ENCODE measurements around the gene PHF13. TPM values are rescaled to one million over a fixed set of nuclear protein-coding genes. Genes with fewer than 3 reads are reported as not detected.

Gene PHF13
- total RNA-seq, 6 experiments from 2014 or later, result 18.0 to 19.9 (median 19.0) TPM

DNA sequence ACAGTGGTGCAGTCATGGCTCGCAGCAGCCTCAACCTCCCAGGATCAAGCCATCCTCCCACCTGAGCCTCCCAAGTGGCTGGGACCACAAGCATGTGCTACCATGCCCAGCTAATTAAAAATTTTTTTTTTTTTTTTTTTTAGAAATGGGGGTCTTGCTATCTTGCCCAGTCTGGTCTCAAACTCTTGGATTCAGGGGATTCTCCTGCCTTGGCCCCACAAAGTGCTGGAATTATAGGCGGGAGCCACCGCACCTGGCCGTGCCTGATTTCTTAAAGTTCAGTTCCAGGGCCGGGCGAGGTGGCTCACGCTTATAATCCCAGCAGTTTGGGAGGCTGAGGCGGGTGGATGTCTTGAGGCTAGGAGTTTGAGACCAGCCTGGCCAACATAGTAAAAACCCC, 17.5 kb downstream of the PHF13 start:
- H3K4me1 Mint-ChIP-seq (ENCODE audit: low read depth), result peaks cover 16% of the 10 kb centered on the region
- peaks cover 19% of the 10 kb centered on the region for H3K36me3 Mint-ChIP-seq (ENCODE audit: low read depth)
- DNase-seq, result no peak
- H3K9me3 Mint-ChIP-seq, result no peaks in the 10 kb centered on the region
- no peak overlapping the region for H3K4me3 Mint-ChIP-seq
- no peak overlapping the region for H3K27ac Mint-ChIP-seq
- TF ChIP-seq, protein P1, sequence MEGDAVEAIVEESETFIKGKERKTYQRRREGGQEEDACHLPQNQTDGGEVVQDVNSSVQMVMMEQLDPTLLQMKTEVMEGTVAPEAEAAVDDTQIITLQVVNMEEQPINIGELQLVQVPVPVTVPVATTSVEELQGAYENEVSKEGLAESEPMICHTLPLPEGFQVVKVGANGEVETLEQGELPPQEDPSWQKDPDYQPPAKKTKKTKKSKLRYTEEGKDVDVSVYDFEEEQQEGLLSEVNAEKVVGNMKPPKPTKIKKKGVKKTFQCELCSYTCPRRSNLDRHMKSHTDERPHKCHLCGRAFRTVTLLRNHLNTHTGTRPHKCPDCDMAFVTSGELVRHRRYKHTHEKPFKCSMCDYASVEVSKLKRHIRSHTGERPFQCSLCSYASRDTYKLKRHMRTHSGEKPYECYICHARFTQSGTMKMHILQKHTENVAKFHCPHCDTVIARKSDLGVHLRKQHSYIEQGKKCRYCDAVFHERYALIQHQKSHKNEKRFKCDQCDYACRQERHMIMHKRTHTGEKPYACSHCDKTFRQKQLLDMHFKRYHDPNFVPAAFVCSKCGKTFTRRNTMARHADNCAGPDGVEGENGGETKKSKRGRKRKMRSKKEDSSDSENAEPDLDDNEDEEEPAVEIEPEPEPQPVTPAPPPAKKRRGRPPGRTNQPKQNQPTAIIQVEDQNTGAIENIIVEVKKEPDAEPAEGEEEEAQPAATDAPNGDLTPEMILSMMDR (IDR thresholded peaks at IDR 0.05), result no peak
- H3K27me3 Mint-ChIP-seq (ENCODE audit: insufficient read depth), result peaks cover 1% of the 10 kb centered on the region

DNA sequence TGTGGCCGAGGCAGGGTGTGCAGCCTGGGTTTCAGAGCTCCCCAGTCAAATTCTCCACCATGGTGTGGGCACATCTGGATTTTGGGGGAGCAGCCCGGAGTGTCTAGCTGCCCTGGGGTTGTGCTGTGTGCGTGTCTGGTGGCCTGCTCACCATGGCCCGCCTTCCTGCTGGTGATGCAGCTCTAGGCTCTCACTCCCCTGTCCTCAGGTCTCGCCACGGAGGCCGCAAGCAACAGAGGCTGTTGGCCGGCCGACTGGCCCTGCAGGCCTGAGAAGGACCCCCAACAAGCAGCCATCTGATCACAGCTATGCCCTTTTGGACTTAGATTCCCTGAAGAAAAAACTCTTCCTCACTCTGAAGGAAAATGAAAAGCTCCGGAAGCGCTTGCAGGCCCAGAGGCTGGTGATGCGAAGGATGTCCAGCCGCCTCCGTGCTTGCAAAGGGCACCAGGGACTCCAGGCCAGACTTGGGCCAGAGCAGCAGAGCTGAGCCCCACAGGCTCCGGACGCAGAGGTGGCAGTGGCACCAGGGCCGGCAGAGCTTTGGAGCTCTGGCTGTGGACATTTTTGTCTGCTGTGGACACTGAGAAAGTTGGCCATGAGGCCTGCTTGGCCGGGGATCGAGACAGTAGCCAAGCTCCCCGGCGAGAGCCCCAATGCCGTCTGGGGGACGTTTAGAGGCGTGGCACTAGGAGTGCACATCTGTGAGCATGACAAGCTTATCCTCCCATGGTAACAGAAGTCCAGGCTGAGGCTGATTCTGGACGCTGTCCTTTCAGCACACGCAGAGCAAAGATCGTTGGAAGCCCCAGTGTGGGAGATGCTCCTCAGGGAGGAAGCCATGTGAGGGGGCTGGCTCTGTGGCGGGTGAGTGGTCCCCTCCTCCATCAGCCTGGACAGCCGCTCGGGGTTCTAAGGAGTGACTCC, 19.3 kb downstream of the PHF13 start:
- TF ChIP-seq, protein P1 (IDR thresholded peaks at IDR 0.05), result no peak
- no peak overlapping the region; the same call in 1 of the 2 replicates for H3K27ac Mint-ChIP-seq

DNA sequence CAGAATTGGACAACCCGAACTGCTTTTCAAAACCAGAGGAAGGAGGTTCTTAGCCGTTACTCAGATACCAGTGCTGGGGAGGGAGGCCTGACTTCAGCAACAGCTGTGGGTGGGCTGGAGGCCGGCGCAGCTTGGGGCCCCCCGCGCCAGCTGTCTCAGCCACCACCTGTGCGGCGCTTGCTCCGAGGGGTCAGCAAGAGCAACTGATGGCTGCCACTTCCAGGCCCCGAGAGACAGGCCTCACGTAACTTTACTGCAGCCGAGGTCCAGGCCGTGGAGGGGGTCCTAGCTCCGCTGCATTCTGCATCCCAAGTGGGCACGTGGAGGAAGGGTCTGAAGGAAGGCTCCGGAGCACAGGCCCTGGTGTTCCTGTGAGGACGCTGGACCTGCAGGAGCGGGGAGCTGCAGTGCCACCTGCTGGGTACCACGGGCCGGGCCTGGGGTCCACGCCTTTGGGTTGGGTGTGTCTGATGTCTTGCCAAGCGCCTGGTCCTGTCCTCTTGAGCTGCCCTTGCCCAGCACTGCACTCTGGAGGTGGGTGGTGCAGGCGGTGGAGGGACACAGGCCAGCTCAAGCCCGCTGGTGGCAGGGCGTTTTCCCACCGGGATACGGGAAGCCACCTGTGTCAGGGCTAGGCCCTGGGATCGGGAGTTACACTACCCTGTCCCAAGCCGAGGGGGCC, 21.0 kb downstream of the PHF13 start:
- peaks cover 2% of the 10 kb centered on the region; the same call in 1 of the 2 replicates for H3K36me3 Mint-ChIP-seq (ENCODE audit: low read depth)
- no peak for DNase-seq
- TF ChIP-seq, protein P1 (IDR thresholded peaks at IDR 0.05), result peak; percentile 66
- H3K9me3 Mint-ChIP-seq, result no peaks in the 10 kb centered on the region
- H3K4me3 Mint-ChIP-seq, result no peak overlapping the region
- H3K27ac Mint-ChIP-seq, result no peak overlapping the region
- no peaks in the 10 kb centered on the region; the same call in none of the 2 replicates for H3K27me3 Mint-ChIP-seq (ENCODE audit: insufficient read depth)
- H3K4me1 Mint-ChIP-seq (ENCODE audit: low read depth), result peaks cover 16% of the 10 kb centered on the region

More for the DNA sequence above, 19.3 kb downstream of the PHF13 start:
- Mint-ChIP-seq H3K4me1 (ENCODE audit: low read depth) (peaks cover 17% of the 10 kb centered on the region), H3K36me3 (ENCODE audit: low read depth) (peaks cover 2% of the 10 kb centered on the region), H3K4me3 (no peak overlapping the region), H3K9me3 (no peaks in the 10 kb centered on the region), H3K27me3 (ENCODE audit: insufficient read depth) (no peaks in the 10 kb centered on the region; the same call in none of the 2 replicates)
- no peak for DNase-seq

DNA sequence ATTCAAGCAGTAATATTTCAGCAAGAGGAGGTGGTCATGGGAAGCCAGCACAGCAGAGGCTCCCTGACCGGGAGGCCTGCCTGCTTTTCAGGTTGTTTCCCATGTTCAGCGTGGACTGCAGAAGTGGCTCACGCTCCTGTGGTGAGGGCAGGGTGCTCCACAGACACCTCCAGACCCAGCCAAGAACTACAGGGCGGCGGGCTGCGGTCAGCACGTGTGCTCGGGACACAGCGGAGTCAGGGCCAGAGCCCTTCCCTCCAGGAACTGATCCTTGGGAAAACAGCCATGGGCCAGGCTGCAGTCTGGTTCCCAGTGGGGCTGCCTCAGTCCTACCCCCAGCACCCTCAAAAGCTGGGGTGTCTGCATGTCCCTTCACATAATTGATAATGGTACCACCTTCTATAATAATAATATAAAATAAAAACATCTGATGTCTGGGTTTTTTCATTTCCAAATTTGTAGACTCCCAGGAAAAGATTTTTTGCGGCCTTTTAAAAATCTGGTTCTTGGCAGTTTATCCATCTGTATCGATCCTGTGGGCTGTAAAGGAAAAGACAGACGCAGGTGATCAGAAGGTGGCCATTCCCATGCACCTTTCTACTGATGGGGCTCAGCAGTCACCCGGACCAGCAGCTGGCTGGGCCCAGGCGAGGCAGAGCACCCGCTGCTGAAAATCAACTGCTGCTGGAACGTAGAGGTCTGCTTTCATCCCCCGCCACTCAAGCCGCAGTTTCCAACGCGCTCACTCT, 21.8 kb downstream of the PHF13 start:
- H3K4me1 Mint-ChIP-seq (ENCODE audit: low read depth), result peaks cover 16% of the 10 kb centered on the region
- H3K36me3 Mint-ChIP-seq (ENCODE audit: low read depth), result peaks cover 6% of the 10 kb centered on the region; the same call in 1 of the 2 replicates
- TF ChIP-seq, protein P1 (IDR thresholded peaks at IDR 0.05), result no peak
- no peak overlapping the region for H3K4me3 Mint-ChIP-seq
- DNase-seq, result no peak
- no peaks in the 10 kb centered on the region; the same call in none of the 2 replicates for H3K27me3 Mint-ChIP-seq (ENCODE audit: insufficient read depth)
- no peak overlapping the region for H3K27ac Mint-ChIP-seq
- H3K9me3 Mint-ChIP-seq, result no peaks in the 10 kb centered on the region
